Astrocyte of the cerebellum (primary cell): Measurements from ENCODE around the gene DNASE1L3.
"Not testable (repeated sequence)": the region's sequence is repeated elsewhere in the genome, so short reads cannot be mapped to it uniquely, and the experiment has no call there.

Experiments used
- DNase-seq: peaks from one replicate; pipeline ENCODE4 v3.0.0-alpha.2; 2011; ENCODE audit warnings: low read depth
- H3K4me3 ChIP-seq: 2 replicates; pipeline ENCODE4 v1.5.1; 2011; ENCODE audit warnings: mild to moderate bottlenecking, low read depth, low read length, moderate library complexity
- CTCF ChIP-seq: IDR thresholded peaks from 2 replicates; pipeline ENCODE4 v1.5.1; 2012; ENCODE audit warnings: low read length, low read depth, moderate library complexity, mild to moderate bottlenecking; ENCODE audit errors: missing control alignments
- in situ Hi-C: cut with HindIII; loops from 2 replicates; pipeline ENCODE4 v1.10.0; 2017; ENCODE audit warnings: low sequenced_read_pairs

The DNASE1L3 gene

GRCh38 chr3:58235970-58236369 is 25.2 kb upstream of the DNASE1L3 start:
- no peak overlapping the region for H3K4me3 ChIP-seq
- DNase-seq, result no peak
- in situ Hi-C loops, result no loop called here
- no peak for TF ChIP-seq CTCF

- no peak for DNase-seq
- H3K4me3 ChIP-seq, result no peak overlapping the region
- no peak for TF ChIP-seq CTCF
- in situ Hi-C loops, result no loop called here
Measured at GRCh38 chr3:58234516-58234931, 23.8 kb upstream of the DNASE1L3 start.

GRCh38 chr3:58231666-58232065 is 20.9 kb upstream of the DNASE1L3 start:
- no peak for DNase-seq

GRCh38 chr3:58230876-58231552 is 20.2 kb upstream of the DNASE1L3 start:
- in situ Hi-C loops, result no loop called here
- TF ChIP-seq CTCF, result no peak

More at GRCh38 chr3:58231666-58232065, 20.9 kb upstream of the DNASE1L3 start:
- no peak for TF ChIP-seq CTCF
- H3K4me3 ChIP-seq, result no peak overlapping the region
- in situ Hi-C loops, result no loop called here

GRCh38 chr3:58227933-58228332 is 17.2 kb upstream of the DNASE1L3 start:
- H3K4me3 ChIP-seq, in situ Hi-C loops, DNase-seq: not testable (repeated sequence)

More at GRCh38 chr3:58230876-58231552, 20.2 kb upstream of the DNASE1L3 start:
- H3K4me3 ChIP-seq, result no peak overlapping the region
- no peak for DNase-seq

- H3K4me3 ChIP-seq, result no peak overlapping the region
- no peak for TF ChIP-seq CTCF
- DNase-seq, result no peak
- in situ Hi-C loops, result no loop called here
Measured at GRCh38 chr3:58223855-58224254, 13.1 kb upstream of the DNASE1L3 start.

GRCh38 chr3:58222161-58222724 is 11.5 kb upstream of the DNASE1L3 start:
- TF ChIP-seq CTCF, result no peak
- in situ Hi-C loops, result no loop called here
- DNase-seq, result no peak
- no peak overlapping the region for H3K4me3 ChIP-seq
